ENCODE measurements around the gene INPP1. TPM values are rescaled to one million over a fixed set of nuclear protein-coding genes. Genes with fewer than 3 reads are reported as not detected.
"Not testable (repeated sequence)": the region's sequence is repeated elsewhere in the genome, so short reads cannot be mapped to it uniquely, and the experiment has no call there.

INPP1 gene, protein sequence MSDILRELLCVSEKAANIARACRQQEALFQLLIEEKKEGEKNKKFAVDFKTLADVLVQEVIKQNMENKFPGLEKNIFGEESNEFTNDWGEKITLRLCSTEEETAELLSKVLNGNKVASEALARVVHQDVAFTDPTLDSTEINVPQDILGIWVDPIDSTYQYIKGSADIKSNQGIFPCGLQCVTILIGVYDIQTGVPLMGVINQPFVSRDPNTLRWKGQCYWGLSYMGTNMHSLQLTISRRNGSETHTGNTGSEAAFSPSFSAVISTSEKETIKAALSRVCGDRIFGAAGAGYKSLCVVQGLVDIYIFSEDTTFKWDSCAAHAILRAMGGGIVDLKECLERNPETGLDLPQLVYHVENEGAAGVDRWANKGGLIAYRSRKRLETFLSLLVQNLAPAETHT
- total RNA-seq (2012; rRNA removed): 7.4 and 7.9 TPM in 2 replicates

DNA sequence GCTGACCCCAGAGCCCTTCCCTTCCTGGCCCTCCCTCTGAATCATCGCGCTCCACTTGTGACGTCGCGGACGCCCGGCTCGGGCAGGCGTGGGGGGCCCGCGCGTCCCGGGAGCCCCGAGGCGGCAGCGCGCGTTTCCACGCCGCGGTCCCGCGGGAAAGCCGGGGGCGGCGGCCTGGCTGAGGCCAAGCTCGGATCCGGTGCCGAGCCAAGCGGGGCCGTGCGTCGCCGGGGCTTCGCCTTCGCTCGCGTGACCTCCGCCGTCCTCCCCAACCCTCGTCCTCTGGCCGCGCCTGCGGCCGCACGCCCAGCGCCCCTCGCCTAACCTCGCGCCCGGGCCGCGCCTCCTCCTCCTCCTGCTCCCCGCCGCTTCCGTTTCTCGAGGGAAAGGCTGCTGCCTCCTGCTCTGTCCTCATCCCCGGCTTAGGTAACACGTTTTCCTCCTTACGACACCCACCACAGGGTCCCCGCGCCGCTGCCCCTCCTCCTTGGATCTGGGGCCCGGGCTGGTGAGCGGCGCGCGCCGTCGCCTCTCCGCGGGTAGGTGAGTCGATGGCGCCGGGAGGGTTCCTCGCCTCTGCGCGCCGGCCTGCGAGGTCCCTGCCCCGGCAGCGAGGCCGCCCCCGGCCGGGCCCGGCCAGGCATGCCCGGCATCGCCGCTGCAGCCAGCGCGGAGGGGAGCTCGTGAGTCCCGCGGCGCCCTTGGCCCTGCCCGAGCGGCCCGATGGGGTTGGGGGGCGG is at the start of gene INPP1:
Gene INPP1 (plus strand): TSS at position 54 of the 740 bp plus-strand sequence. CDS start 16,514 bp downstream, outside the sequence.
- Histone ChIP-seq H3K9me3 (replicated peaks; ENCODE audit: low read length) (no peaks in the 10 kb centered on the region), H3K27me3 (ENCODE audit: control insufficient read depth, insufficient read depth, low read length) (no peaks in the 10 kb centered on the region), H3K4me2 (ENCODE audit: low read length) (peak within 1 kb of the TSS; percentile 94), H3K9ac (ENCODE audit: low read depth, low read length) (peak within 1 kb of the TSS; percentile 91), H3K4me3 (ENCODE audit: low read length) (peak within 1 kb of the TSS; percentile 90), H3K4me1 (ENCODE audit: control insufficient read depth, insufficient read depth, low read length) (peaks cover 10% of the 10 kb centered on the region), H3K36me3 (ENCODE audit: insufficient read depth, low read length) (no peaks in the 10 kb centered on the region)

DNA sequence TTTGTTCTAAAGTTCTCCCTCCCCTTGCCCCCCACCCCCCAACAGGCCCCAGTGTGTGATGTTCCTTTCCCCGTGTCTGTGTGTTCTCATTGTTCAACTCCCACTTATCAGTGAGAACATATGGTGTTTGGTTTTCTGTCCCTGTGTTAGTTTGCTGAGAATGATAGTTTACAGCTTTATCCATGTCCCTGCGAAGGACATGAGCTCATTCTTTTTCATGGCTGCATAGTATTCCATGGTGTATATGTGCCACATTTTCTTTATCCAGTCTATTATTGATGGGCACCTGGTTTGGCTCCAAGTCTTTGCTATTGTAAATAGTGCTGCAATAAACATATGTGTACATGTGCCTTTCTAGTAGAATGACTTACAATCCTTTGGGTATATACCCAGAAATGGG is 45.5 kb upstream of the INPP1 start:
- not testable (repeated sequence) for H3K4me1 ChIP-seq (ENCODE audit: control insufficient read depth, insufficient read depth, low read length); H3K4me3 ChIP-seq (ENCODE audit: low read length); H3K27me3 ChIP-seq (ENCODE audit: control insufficient read depth, insufficient read depth, low read length); H3K36me3 ChIP-seq (ENCODE audit: insufficient read depth, low read length); H3K4me2 ChIP-seq (ENCODE audit: low read length); H3K9ac ChIP-seq (ENCODE audit: low read depth, low read length); H3K9me3 ChIP-seq (replicated peaks; ENCODE audit: low read length)

DNA sequence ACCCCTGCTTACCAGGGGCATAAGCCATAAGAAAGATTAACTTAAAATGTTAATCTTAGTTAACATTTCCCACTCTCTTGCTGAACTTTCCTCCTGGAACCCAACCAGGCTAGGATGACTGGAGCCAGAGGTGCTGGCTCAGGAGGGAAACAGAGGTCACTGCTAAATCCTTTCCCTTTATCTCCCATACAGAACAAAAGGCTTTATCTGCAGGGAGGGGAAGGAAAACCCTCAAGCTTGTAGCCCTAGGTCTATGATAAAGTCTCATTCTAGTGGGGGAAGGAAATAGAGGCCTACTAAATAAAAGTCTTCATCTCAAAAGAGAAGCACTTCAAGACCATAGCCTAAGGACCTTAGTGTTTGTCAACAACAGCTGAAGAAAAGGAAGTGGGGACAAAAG is 42.4 kb upstream of the INPP1 start:
- no peak overlapping the region for H3K4me2 ChIP-seq (ENCODE audit: low read length)
- no peak overlapping the region for H3K9ac ChIP-seq (ENCODE audit: low read depth, low read length)
- H3K27me3 ChIP-seq (ENCODE audit: control insufficient read depth, insufficient read depth, low read length): no peaks in the 10 kb centered on the region
- H3K4me1 ChIP-seq (ENCODE audit: control insufficient read depth, insufficient read depth, low read length): no peaks in the 10 kb centered on the region
- H3K9me3 ChIP-seq (replicated peaks; ENCODE audit: low read length): no peaks in the 10 kb centered on the region
- H3K4me3 ChIP-seq (ENCODE audit: low read length): no peak overlapping the region
- H3K36me3 ChIP-seq (ENCODE audit: insufficient read depth, low read length): peaks cover 3% of the 10 kb centered on the region

GRCh38 chr2:190302052-190302451 is 41.3 kb upstream of the INPP1 start:
- H3K4me3 ChIP-seq (ENCODE audit: low read length): no peak overlapping the region
- H3K9me3 ChIP-seq (replicated peaks; ENCODE audit: low read length): no peaks in the 10 kb centered on the region
- no peaks in the 10 kb centered on the region for H3K4me1 ChIP-seq (ENCODE audit: control insufficient read depth, insufficient read depth, low read length)
- no peak overlapping the region for H3K4me2 ChIP-seq (ENCODE audit: low read length)
- no peak overlapping the region for H3K9ac ChIP-seq (ENCODE audit: low read depth, low read length)
- H3K36me3 ChIP-seq (ENCODE audit: insufficient read depth, low read length): peaks cover 10% of the 10 kb centered on the region
- no peaks in the 10 kb centered on the region for H3K27me3 ChIP-seq (ENCODE audit: control insufficient read depth, insufficient read depth, low read length)

- Histone ChIP-seq H3K36me3 (ENCODE audit: insufficient read depth, low read length) (peaks cover 14% of the 10 kb centered on the region), H3K4me1 (ENCODE audit: control insufficient read depth, insufficient read depth, low read length) (no peaks in the 10 kb centered on the region), H3K9me3 (replicated peaks; ENCODE audit: low read length) (no peaks in the 10 kb centered on the region), H3K9ac (ENCODE audit: low read depth, low read length) (no peak overlapping the region), H3K27me3 (ENCODE audit: control insufficient read depth, insufficient read depth, low read length) (no peaks in the 10 kb centered on the region), H3K4me3 (ENCODE audit: low read length) (no peak overlapping the region), H3K4me2 (ENCODE audit: low read length) (no peak overlapping the region)
Measured at GRCh38 chr2:190303647-190304046, 39.7 kb upstream of the INPP1 start.

DNA sequence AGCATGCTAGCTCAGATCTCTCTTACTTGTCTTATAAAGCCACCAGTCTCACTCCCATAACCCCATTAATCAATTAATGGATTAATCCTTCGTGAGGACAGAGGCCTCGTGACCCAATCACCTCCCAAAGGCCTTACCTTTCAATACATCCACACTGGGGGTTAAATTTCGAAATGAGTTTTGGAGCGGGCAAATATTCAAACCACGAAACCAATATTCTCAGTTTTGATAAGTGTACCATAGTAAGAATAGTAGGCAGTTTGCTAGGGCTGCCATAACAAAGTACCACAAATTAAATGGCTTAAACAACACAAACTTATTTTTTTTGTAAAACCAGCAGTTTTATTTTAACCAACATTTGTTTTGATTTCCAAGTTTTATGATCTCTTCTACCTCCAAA is 39.0 kb upstream of the INPP1 start:
- Histone ChIP-seq H3K36me3 (ENCODE audit: insufficient read depth, low read length) (peaks cover 14% of the 10 kb centered on the region), H3K4me1 (ENCODE audit: control insufficient read depth, insufficient read depth, low read length) (no peaks in the 10 kb centered on the region), H3K4me2 (ENCODE audit: low read length) (no peak overlapping the region), H3K9ac (ENCODE audit: low read depth, low read length) (no peak overlapping the region), H3K4me3 (ENCODE audit: low read length) (no peak overlapping the region), H3K27me3 (ENCODE audit: control insufficient read depth, insufficient read depth, low read length) (no peaks in the 10 kb centered on the region), H3K9me3 (replicated peaks; ENCODE audit: low read length) (no peaks in the 10 kb centered on the region)

DNA sequence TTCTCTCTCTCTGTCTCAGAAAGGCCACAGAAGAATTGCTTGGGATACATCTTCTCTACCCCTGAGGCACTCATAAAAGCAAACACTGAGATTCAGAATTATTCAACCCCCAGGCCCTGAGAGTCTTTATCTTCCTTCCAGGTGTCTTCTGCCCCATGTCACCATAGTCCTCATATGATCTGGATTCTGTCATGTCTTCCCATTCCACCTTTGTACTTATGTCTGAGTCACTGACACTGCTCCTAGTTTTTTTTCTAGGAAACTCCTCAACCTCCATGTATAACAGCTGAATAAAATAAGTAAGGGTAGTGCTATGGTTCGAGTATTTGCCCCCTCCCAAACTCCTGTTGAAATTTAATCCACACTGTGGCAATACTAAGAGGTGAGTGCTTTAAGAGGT is 35.4 kb upstream of the INPP1 start:
- Histone ChIP-seq H3K4me2 (ENCODE audit: low read length) (no peak overlapping the region), H3K36me3 (ENCODE audit: insufficient read depth, low read length) (peaks cover 12% of the 10 kb centered on the region), H3K4me1 (ENCODE audit: control insufficient read depth, insufficient read depth, low read length) (no peaks in the 10 kb centered on the region), H3K27me3 (ENCODE audit: control insufficient read depth, insufficient read depth, low read length) (no peaks in the 10 kb centered on the region), H3K9me3 (replicated peaks; ENCODE audit: low read length) (no peaks in the 10 kb centered on the region), H3K9ac (ENCODE audit: low read depth, low read length) (no peak overlapping the region), H3K4me3 (ENCODE audit: low read length) (no peak overlapping the region)

DNA sequence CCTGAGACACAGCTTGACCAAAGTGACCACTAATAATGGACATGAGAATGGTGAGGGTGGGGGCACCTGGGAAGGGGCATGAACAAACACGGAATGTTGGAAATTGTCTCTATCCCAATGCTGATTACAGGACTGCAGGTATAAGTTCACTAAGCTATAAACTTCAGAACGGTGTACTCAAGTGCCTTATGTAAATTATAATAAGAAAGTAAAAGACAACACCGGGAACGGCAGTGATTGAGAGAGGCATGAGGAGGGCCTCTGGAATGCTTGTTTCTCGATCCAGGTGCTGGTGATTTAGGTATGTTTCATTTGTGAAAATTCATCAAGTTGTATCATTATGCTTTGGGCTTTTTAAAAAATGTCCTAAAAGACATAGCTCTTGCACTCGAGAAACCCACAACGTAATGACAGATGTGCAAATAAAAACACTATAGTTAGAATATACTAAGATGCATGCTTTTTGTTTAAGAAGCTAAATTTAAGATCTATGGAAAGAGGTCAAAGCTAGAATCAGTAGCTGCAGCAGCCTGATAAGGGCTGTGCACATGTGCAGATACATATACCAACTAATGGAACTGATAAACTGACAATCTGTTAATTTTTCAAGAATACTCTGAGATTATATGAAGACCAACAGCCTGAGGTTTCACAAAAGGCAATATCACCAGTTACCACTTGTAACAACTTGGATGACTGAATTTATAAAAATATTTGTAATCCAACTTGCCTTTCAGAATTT is 31.3 kb upstream of the INPP1 start:
- no peak overlapping the region for H3K9ac ChIP-seq (ENCODE audit: low read depth, low read length)
- no peak overlapping the region for H3K4me3 ChIP-seq (ENCODE audit: low read length)
- peaks cover 4% of the 10 kb centered on the region for H3K36me3 ChIP-seq (ENCODE audit: insufficient read depth, low read length)

GRCh38 chr2:190312635-190313025 is 30.8 kb upstream of the INPP1 start:
- H3K9me3 ChIP-seq (replicated peaks; ENCODE audit: low read length); H3K4me2 ChIP-seq (ENCODE audit: low read length); H3K4me3 ChIP-seq (ENCODE audit: low read length); H3K9ac ChIP-seq (ENCODE audit: low read depth, low read length); H3K36me3 ChIP-seq (ENCODE audit: insufficient read depth, low read length); H3K27me3 ChIP-seq (ENCODE audit: control insufficient read depth, insufficient read depth, low read length): not testable (repeated sequence)
- peaks cover 12% of the 10 kb centered on the region for H3K4me1 ChIP-seq (ENCODE audit: control insufficient read depth, insufficient read depth, low read length)

More for the DNA sequence above, 31.3 kb upstream of the INPP1 start:
- Histone ChIP-seq H3K4me1 (ENCODE audit: control insufficient read depth, insufficient read depth, low read length) (peaks cover 12% of the 10 kb centered on the region), H3K27me3 (ENCODE audit: control insufficient read depth, insufficient read depth, low read length) (no peaks in the 10 kb centered on the region), H3K4me2 (ENCODE audit: low read length) (no peak overlapping the region), H3K9me3 (replicated peaks; ENCODE audit: low read length) (no peaks in the 10 kb centered on the region)

DNA sequence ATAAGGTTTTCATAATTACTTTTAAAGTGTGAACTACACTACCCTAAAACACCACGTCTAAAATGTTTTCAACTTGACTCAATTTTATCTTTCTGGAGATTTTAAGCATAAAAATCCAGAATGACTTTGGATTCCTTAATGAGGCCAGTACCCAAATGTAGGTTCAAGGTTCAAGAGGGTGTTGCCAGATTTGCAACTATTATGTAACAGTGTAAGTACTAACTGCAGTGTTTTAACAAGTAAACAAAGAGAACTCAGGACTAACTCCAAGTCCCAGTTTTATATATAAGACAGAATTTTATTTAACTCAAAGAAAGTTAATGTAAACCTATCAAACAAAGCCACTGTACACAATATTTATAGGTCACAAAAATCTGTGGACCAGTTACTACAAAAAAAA is 29.5 kb upstream of the INPP1 start:
- Histone ChIP-seq H3K9ac (ENCODE audit: low read depth, low read length) (no peak overlapping the region), H3K4me3 (ENCODE audit: low read length) (no peak overlapping the region), H3K9me3 (replicated peaks; ENCODE audit: low read length) (no peaks in the 10 kb centered on the region), H3K4me2 (ENCODE audit: low read length) (no peak overlapping the region), H3K4me1 (ENCODE audit: control insufficient read depth, insufficient read depth, low read length) (peaks cover 17% of the 10 kb centered on the region), H3K36me3 (ENCODE audit: insufficient read depth, low read length) (no peaks in the 10 kb centered on the region), H3K27me3 (ENCODE audit: control insufficient read depth, insufficient read depth, low read length) (no peaks in the 10 kb centered on the region)

DNA sequence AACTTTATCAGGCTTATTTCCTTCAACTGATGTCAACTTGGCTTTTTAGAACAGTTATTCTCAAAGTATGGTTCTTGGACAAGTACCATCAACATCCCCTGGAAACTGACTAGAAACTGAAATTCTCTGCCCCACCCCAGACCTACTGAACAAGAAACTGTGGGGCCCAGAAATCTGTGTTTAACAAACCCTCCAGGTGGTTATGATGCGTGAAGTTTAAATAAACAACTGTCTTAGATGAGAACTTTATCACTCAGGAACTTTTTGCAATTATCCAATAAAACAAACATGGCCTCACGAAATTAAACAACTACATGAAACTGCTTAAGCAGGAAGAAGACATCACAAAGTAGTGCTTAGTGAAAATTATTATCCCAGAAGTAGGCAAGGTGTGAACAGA is 28.1 kb upstream of the INPP1 start:
- Histone ChIP-seq H3K36me3 (ENCODE audit: insufficient read depth, low read length) (no peaks in the 10 kb centered on the region), H3K27me3 (ENCODE audit: control insufficient read depth, insufficient read depth, low read length) (no peaks in the 10 kb centered on the region), H3K4me2 (ENCODE audit: low read length) (peak overlapping the region; percentile 6), H3K9me3 (replicated peaks; ENCODE audit: low read length) (no peaks in the 10 kb centered on the region), H3K4me1 (ENCODE audit: control insufficient read depth, insufficient read depth, low read length) (peaks cover 21% of the 10 kb centered on the region), H3K4me3 (ENCODE audit: low read length) (no peak overlapping the region), H3K9ac (ENCODE audit: low read depth, low read length) (no peak overlapping the region)
